Stimulated activated CD8-positive, alpha-beta memory T cell treated with anti-CD3 and anti-CD28 coated beads, Interleukin-12 subunit alpha, Interleukin-12 subunit beta, amount 100 ng/mL, for 24 hours (primary cell): Measurements from ENCODE around the gene RNF227.
"Not testable (repeated sequence)": the region's sequence is repeated elsewhere in the genome, so short reads cannot be mapped to it uniquely, and the experiment has no call there.

Source experiments
- DNase-seq: peaks from one replicate; pipeline ENCODE4 v3.0.0-alpha.2; 2020; ENCODE audit errors: extremely low read depth

RNF227 gene

DNA sequence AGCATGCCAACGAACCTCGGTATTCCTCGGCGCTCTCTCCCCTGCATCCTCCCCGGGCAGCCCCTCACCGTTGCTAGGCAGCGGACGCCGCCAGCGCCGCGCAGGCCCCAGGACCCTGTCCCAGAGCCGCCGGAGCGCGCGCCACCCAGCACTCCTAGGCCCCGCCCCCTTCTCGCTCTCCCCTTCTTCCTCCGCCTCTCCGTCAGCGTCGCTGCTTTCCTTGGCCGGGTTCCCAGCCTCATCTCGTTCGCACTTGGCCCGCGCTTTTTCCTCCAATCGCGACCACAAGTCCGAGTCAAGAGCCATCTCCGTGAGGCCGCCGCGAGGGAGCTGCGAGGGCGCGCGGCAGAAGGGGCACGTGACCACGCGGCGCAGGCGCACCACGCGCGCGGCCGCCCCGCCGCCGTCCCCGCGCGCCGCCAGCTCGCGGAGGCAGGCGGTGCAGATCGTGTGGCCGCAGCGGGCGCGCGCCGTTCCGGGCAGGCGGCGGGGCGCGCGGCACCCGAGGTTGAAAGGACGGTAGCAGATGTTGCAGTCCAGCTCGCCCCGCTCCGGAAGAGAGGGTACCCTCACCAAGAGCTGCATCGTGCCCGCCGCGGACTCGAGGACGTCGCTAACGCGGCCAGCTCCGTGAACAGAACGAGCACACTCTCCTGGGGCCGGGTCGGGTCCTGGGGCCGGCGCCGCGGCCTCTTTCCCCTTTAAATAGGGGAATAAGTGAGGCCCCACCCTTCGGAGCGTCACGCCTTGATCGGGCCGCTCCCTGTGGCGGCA is at the start of gene RNF227:
Gene RNF227, minus strand, starts transcription at position 679 of the 774 bp plus-strand sequence. Its CDS starts 94 bp downstream, at position 585.
- peak; percentile 68 for DNase-seq

DNA sequence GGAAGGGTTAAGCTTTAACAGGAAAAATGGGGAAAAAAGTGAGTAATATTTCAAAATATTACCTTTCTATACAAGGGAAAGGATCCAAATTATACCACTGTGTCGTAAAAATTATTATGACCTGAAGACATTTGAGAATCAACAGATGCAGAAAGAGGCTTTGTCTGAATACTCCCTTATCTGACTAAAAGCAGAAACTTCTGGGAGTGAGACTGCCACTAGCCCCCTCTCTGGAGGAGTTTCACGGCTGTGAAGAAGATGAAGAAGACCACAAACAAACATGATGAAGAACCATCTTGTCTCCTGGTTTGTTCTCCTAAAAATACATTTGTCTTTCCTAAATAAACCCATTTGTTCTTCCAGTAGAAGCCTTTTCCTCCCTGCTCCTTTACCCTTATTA is 45.3 kb upstream of the RNF227 start:
- no peak for DNase-seq

DNA sequence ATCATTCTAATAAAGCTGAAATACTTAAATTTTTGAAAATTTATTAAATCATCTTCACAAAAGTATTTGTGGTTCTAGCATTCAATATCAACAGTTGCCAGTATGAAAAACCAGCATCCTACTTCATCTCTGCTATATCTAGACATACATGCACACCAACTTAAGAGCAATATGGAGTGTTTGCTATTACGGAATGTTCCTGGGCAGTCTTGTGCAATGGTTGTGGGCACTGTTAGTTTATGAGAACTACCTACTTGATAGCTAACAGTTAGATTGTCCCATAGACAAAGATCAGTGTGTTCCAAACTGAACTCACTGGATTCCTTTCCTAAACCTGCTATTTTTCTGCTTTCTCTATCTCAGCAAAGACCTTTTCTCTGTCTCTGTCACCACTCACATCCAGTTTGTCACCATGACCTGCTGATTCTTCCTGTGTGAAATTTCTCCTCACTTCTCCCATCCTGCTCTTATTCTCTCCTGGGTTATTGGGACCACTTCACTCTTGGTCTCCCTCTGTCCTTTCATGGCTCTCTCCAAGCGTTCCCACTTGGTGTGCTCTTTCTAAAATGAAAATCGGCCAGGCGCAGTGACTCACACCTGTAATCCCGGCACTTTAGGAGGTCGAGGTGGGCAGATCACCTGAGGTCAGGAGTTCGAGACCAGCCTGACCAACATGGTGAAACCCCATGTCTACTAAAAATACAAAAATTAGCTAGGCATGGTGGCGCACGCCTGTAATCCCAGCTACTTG is 43.6 kb upstream of the RNF227 start:
- no peak for DNase-seq

DNA sequence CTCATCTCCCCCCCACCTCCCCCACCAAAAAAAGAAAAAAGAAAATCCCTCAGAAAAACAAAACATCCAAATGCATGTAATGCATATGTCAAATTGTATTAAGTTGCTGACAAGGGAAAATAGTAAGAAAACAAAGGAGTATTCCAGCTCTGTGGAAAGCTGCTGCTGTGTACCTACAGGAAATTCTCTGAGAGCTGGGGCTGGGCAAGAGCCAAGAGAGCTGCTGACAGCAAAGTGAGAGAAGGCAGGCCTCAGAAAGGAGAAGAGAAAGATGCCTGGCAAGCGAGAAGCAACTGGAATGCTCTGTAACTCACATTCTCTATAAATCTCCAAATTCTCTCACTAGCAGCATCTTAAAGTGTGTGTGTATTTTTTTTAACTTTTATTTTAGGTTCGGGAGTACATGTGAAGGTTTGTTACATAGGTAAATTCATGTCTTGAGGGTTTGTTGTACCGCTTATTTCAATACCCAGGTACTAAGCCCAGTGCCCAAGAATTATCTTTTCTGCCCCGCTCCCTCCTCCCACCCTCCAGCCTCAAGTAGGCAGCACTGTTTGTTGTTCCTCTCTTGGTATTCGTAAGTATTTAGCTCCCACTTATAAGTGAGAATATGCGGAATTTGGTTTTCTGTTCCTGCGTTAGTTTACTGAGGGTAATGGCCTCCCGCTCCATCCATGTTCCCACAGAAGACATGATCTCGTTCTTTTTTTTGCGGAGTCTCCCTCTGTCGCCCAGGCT is 40.3 kb upstream of the RNF227 start:
- DNase-seq: no peak

DNA sequence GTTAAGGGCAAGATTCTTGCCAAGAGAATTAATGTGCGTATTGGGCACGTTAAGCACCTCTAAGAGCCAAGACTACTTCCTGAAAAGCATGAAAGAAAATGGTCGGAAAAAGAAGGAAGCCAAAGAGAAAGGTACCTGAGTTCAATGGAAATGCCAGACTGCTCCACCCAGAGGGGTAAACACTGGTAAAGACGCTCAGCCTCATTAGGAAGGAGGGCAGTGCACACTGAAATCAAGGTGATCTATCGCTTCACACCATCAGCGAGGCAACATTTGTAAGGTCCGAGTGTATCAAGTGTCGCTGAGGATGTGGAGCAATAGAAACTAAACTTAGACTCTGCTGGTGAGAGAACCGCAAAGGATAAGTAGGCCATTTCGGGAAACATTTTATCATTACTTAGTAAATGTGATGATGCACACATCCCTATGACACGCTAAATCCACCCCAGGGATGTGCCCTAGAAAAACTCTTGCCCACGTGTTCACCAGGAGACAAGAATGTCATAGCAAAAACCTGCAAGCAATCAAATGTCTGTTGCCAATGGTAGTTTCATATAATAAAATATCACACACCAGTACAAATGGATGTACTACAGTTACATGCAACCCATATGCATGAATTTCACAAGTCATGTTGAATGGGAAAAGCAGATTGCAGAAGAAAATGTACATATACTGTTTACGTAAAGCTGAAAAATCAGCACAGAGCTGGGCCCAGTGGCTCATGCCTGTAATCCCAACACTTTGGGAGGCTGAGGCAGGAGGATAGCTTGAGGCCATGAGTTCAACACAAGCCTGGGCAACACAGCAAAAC is 39.5 kb upstream of the RNF227 start:
- DNase-seq: no peak

DNA sequence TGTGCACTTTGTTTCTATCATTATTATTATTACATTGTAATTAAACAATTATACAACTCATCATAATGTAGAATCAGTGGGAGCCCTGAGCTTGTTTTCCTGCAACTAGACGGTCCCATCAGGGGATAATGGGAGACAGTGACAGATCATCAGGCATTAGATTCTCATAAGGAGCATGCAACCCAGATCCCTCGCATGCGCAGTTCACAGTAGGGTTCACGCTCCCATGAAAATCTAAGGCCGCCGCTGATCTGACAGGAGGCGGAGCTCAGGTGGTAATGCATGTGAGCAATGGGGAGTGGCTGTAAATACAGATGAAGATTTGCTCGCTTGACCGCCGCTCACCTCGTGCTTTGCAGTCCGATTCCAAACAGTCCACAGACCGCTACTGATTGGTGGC is 37.2 kb upstream of the RNF227 start:
- DNase-seq: not testable (repeated sequence)

DNA sequence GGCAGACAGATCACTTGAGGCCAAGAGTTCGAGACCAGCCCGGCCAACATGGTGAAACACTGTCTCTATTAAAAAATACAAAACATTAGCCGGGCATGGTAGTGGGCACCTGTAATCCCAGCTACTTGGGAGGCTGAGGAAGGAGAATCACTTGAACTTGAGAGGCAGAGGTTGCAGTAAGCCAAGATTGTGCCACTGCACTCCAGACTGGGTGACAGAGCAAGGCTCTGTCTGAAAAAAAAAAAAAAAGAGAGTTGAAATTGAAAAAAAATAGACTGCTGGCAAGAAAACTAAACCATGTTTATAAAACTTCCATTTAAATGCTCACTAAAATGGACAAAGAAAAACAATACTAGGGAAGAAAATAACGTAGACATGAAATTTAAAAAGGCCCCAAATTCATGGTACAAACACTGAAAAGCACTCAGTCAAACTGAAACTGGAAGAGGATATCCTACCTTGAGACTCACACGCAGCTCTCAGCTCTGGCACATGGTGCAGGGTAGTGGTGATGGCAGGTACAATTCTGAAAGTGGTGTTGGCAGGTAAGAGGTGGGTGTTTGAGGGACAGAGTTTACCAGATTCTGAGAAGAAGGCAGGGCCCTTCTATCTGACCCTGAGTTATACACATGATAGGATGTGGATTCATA is 35.2 kb upstream of the RNF227 start:
- DNase-seq: no peak

DNA sequence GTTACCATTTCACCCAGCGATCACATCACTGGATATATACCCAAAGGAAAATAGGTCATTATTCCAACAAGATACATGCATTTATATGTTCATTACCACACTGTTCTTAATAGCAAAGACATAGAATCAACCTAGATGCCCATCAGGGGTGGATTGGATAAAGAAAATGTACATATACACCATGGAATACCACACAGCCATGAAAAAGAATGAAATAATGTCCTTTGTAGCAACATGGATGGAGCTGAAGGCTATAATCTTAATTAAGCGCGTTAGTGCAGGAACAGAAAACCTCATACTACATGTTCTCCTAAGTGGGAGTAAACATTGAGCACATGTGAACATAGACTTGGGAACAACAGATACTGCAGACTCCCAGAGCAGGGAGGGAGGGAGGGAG is 34.5 kb upstream of the RNF227 start:
- no peak for DNase-seq

DNA sequence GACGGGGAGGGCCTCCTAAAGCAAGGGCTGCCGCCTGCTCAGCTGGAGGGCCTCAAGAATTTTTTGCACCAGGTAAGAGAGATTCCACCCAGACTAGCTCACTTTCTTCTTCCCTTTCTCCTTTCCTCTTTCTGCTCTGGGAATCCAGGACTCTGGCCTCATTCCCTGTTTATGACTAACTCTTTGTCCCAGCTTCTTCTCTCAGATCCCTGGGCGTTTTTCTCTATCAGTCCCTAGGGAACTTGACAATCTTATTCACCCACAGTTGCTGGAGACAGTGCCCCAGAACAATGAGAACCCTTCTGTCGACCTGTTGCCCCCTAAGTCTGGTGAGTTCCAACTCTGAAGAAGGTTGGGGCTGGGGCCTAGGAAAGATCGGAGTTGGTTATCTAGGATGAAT is 31.6 kb upstream of the RNF227 start:
- DNase-seq: no peak

DNA sequence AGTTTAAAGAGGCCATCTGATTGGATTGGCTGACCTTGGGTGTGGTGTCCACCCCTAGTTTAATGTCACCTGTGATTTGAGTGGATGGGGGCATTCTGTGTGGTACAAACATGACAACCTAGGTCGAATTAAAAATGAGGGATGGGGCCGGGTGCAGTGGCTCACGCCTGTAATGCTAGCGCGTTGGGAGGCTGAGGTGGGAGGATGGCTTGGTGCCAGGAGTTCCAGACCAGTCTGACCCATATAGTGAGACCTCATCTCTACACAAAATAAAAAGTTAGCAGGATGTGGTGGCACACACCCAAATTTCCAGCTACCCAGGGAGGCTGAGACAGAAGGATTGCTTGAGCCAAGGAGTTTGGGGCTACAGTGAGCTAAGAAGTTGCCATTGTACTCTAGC is 30.4 kb upstream of the RNF227 start:
- DNase-seq: no peak

DNA sequence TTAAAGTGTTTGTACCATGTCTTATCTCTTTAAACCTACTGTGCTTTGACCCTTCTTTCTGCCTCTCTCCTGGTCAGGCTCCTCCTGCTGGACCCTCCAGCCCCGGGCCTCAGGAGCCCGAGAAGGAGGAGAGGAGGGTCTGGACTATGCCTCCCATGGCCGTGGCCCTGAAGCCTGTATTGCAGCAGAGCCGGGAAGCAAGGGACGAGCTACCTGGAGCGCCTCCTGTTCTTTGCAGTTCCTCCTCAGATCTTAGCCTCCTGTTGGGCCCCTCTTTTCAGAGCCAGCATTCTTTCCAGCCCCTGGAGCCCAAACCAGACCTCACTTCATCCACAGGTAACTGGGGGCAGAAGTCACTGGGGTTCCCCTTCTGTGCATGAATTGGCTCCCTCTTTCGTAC is 29.6 kb upstream of the RNF227 start:
- no peak for DNase-seq

DNA sequence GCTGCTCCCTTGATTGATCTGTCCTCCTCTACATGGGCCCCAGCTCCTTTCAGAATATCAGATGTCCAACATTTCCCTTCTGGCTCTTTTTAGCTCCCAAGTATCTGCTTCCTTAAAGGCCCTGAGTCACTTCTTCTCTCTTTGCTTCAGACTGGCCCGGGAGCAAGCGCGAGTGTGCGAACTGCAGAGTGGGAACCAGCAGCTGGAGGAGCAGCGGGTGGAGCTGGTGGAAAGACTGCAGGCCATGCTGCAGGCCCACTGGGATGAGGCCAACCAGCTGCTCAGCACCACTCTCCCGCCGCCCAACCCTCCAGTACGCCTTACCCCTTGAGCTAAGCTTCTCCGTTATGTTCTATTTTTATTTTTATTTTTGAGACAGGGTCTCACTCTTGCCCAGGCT is 28.2 kb upstream of the RNF227 start:
- DNase-seq: no peak

DNA sequence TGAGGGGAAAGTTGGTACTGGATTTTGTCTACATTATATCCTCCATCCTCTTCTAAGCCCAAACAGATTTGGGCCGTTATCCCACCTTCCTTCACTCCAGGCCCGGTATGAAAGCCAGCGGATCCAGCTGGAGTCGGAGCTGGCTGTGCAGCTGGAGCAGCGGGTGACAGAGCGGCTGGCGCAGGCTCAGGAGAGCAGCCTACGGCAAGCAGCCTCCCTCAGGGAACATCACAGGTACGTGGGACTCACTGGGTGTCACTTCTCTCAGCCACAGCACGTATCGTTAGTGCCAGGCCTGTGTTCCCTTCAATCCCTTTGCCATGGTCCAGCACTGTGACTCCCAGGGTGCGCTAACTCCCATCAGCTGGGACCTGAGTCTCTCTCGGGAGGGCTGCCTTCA is 27.2 kb upstream of the RNF227 start:
- DNase-seq: no peak

DNA sequence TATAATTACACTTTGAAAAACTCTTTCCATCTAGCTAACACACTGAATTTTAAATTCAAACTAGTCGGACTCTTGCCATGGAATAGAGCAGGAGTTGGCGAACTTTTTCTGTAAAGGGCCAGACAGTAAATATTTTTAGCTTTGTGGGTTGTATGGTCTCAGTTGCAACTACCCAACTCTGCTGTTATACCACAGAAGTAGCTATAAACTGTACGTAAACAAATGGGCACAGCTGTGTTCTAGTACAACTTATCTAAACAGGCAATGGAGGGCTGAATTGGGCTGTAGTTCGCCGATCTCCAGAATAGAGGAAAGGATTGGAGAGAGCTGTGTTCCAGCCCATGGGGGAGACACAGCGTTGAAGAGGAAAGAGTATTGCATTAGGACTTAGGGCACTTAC is 24.7 kb upstream of the RNF227 start:
- DNase-seq: no peak

DNA sequence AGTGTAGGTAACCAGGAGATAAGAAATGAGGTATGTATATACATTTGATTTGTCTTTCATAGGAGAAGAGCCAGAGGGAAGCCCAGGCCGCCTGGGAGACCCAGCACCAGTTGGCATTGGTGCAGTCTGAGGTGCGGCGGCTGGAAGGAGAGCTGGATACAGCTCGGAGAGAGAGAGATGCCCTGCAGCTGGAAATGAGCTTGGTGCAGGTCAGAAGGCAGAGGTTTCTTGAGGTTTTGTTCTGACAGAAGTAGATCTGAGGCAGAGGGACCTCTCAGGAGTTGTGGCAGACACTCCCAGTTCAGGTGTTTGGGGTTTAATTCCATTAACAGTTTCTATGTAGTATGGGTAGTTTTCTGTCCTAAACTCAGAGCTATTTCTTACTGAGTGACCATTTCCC is 23.9 kb upstream of the RNF227 start:
- DNase-seq: no peak

DNA sequence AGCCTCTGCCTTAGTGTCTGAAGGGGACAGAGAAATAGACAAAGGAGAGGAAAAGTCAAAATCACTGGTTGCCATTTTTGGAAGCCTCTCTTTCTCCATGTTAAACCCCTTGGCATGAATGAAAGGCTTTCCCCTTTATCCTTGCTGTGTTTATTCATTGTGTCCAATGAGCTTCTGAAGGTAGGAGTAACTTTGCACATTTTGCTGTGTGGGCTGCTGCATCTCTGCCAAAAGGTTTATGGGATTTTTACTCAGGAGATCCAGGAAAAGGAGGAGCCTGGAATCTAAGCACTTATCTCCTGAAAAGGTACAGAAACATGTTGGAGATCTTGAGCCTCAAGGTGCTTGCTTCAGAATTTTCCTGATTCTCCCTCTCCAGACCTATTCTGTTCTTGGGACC is 19.8 kb upstream of the RNF227 start:
- DNase-seq: no peak

DNA sequence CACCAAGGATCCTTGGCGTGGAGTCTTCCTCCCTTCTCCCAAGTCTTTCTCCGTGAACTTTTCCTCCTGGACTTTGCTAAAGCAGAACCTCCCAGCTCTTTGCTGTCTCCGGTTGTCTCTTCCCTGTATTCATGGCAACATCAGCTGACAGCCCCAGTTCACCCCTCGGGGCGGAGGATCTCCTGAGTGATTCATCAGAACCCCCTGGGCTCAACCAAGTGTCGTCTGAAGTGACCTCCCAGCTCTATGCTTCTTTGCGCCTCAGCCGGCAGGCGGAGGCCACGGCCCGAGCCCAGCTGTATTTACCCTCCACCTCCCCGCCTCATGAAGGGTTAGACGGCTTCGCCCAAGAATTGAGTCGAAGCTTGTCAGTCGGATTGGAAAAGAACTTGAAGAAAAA is 16.9 kb upstream of the RNF227 start:
- no peak for DNase-seq

DNA sequence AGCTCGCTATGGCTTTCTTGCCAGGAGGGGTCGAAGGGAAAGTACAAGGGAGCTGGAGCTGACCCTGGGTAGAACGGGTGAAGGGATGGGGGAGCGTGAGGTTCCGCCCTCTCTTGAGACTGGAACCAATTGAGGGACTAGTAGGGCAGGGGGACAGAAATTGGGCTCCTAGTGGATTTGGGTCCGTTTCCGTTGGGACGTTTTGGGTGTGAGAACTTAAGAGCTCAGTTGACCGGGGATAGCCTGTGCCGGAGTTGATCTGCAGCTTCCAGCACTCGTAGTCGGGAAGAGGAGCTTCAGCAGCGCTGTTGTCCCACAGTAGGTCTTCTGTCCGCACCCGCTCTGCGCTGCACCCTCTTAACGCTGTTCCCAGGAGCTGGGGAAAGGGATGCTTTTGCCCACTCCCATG is 16.4 kb upstream of the RNF227 start:
- no peak for DNase-seq

DNA sequence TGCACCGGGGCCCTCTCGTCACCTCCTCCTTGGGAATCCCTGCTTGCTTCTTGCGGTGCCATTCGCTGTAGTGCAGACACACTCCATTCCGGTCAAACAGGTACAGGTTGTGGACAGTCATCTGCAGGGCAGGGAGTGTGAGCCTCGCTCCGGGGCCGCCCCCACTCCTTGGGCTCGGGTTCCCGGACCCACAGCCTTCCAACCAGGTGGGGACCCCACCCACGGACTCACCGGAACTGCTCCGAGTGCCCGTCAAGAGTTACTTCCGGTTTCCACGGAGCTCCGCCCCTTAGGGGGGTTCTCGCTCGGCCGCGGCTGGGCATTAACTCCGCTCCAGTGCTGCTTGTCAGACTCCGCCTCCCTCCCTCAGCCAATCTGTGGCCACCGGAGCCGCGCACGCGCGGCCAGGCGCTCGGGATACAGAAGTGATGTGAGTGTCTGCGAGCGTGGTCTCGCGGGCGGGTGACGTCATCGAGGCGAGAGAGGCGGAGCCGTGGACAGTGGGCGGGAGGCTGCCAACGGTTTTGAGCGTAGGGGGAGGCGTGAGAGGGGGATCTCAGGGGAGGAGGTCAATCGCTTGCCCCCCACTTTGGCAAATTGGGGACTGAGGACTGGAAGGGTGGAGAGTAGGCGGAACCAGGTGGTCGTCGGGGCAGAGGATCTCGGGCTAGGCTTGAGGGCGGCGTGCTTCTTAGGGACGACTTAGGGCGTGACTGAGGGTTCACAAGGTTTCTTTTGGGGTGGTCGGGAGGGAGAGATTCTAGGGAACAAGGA is 15.8 kb upstream of the RNF227 start, which contains the start of the genes CNTROB and TRAPPC1:
Gene CNTROB, plus strand, starts transcription at position 498 of the 774 bp plus-strand sequence. CDS start 874 bp downstream, outside the sequence.
Gene TRAPPC1, minus strand, starts transcription at position 238 of the 774 bp plus-strand sequence. Its CDS starts 117 bp downstream, at position 121.
- DNase-seq: peak; percentile 98
